HG03432 (cell line): ENCODE measurements around the gene RPL36.
"Not testable (repeated sequence)": the region's sequence is repeated elsewhere in the genome, so short reads cannot be mapped to it uniquely, and the experiment has no call there.

Source experiments
- ATAC-seq: cut with Tn5 transposase; IDR thresholded peaks from one replicate; pipeline ENCODE4 v1.9.1; 2021; ENCODE audit warnings: mild to moderate bottlenecking, moderate library complexity; ENCODE audit not compliant: unreplicated experiment

RPL36 gene

DNA sequence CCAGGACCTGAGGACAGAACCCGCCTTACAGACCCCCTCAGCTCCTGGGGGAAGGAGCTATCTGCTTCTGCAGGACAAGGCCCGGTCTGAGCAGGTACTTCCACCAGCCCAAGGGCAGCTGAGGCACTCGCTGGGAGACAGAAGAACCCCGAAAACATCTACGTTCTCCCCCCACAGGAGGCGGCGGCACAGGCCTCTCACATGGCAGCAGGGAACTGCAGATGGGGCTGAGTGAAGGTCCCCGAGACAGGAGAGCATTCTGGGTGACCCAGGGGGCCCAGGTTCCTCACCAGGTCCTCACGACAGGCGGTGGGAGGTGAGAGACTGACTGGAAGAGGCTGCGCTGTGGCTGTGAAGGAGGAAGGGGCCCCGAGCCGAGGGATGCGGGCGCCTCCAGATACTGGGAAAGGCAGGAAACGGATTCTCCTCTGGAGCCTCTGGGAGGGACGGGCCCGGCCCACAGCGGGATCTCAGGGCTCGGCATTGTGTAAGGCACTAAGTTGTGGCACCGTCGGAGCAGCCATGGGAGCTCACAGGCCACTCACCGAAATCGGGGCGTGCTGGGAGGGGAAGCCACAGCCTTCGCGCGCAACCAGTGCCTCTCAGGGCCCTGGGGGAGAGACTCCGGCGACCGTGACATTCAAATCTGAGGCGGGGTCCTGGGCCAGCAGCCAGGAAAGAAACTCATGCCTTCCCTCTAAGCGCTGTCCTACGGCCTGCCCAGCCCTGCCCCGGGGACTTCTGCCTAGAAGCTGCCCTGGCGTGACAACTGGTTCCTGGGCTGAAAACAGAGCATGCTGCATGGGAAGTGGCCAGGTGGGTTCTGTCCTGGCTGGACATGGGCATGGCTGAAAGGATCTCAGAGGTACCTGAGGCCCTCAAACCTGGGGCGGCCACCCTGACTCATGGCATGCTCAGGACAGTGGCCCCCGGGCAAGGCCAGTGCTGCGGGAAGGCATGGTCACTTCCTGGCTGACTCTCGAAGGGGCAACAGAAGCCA lies 14.0 kb downstream of the RPL36 start:
- no peak for ATAC-seq

DNA sequence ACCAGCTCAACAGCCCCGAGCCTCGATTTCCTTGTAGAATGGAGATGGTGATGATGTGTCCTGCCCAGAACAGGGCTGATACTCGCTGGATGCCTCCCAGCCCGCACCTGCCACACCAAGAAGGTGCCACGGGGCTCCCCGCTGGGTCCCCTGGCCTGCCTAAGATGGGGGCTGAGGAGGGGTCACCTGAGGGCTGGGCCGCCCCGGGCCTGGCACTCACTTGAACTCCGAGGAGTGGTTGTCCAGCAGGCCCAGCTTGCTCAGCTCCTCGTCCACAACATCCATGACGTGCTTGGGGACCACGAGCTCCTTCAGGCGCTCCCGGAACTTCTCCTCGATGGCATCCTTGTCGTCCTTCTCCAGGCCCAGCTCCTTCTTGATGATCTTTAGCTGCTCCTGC lies 15.5 kb downstream of the RPL36 start:
- ATAC-seq: no peak

DNA sequence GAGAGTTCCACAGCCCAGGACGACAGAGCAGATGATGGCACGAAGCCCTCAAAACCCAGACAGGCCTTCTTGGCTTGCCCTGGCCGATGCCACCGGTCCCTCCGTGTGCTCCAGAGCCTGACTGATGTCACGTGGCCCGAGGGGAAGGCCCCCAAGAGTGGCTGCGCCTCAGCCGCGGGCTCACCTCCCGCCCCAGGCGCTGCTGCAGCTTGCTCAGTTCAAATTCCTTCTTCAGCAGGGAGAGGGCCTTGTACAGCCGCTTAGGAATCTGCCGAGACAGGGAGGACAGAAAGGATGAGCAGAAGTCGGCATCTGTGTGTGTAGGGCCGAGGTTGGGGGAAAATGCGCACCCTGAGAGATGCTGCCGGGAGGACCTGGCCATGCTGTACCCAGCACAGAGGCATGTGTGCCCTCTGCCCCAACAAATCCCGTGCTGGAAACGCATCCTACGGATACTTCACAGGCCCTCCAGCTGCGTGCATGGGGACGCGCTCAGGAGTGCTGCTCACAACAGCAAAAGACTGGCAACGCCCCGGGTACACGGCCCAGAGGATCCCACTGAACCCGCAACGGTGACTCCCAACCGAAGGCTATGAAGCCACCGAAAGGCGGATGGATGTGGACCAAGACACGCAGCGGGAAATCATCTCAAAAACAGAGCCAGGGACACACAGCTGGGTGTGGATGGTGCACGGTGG lies 16.9 kb downstream of the RPL36 start:
- no peak for ATAC-seq

DNA sequence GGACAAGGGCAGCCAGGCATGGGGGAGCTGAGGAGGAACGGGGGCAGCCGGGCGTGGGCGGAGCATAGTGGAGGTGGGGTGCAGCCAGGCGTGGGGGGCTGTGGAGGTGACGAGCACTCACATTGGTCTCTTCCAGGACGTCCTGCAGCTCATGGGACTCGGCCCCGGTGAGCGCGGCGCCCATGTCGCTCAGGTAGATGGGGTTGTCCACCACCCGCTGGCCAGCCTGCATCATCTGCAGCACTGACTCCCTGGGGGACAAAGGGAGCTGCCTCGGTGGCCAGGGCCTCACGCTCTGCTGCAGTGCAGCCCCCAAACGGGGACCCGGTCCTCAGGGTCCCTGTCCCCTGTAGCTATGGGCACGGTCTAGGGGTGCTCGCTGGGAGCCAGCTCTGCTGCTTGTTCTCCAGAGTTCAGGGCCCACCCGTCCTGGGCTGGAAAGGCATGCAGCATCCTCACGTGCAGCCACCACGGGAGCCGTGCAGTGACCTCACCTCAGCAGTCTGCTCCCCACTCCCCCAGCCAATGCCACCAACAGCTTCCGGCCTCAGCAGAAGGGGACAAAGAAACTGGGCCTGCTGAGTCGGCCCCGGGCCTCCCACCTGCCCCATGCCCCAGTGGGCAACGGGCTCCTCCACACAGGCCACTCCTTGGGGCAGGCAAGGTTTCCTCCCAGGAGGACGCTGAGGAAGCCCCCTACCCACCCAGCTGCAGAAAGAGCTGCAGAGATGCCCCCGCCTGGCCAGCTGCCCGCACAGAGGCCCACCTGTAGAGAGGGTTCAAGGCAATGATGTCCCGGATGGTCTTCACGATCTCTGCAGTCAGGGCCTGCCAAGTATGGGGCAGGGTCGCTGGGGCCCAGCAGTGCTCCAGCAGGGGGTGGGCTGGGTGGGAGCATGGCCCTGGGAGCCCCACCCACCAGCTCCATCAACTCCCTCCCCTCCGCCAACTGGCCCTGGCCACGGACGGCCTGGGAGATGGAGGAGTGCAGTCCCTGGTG lies 17.8 kb downstream of the RPL36 start:
- no peak for ATAC-seq

DNA sequence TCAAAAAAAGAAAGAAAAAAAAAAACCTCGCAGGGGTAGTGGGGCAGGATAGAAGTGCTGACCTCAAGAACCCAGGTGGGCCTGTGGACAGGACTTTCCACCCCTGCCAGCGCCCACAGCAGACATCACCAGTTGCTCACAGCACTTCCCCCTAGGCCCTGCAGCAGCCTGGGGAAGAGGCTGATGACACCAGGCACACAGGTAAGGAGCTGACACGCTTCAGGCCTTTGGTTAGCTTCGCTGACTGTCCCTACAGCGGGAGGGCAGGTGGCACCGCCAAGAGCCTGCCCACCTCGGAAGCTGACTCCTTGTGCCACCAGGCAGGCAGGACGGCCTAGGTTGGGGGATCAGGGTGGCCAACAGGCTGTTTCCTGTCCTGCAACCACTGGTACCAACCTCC lies 20.9 kb downstream of the RPL36 start:
- ATAC-seq: no peak

DNA sequence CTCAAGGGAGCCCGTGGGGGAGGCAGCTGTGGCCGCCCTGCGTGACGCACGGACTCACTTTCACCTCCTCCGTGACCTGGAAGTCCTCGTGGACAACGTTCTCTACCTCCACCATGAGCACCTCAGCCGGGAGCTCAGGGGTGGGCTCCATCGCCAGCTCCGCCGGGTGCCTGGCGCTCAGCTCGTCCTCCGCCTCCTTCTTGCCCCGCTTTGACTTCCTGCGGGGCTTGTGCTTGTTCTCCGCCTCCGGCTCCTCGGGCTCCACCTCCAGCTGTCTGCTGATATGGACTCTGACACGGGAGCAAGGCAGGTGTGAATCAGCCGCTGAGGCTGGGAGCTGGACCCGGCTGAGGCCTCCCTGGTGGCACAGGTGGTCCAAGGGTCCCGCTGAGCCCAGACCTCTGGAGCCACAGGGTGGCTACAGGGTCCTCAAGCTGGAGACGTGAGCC lies 21.6 kb downstream of the RPL36 start:
- no peak for ATAC-seq

DNA sequence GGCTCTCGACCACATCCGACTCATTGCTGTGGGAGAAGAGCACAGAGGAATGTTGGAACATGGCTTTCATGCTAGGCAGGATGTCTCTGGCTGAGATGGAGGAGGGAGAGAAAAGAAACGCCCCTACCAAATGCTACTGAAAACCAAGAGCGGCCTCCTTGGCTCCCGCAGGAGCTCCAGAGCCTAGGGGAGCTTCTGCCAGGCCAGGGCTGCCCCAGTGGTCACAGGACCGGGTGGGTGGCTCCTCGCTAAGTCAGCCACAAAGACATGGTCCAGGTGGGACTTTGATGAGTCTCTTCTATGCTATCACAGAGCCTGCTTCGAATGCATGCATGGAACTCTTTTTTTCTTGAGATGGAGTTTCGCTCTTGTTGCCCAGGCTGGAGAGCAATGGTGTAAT lies 23.1 kb downstream of the RPL36 start:
- no peak for ATAC-seq

DNA sequence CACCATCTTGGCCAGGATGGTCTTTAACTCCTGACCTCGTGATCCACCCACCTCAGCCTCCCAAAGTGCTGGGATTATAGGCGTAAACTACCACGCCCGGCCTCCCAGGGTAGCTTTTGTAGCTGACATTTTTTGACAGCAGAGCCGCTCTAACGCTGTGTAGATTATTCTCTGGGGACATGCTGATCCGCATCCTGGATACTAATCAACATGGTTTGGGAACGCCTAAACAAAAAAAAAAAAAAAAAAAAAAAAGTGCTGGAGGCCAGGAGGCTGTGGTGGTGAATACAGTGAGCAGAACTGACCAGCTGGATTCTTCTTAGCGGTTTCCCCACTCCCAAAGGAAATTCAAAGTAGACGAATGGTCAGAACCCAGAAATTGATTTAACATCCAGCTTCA lies 24.7 kb downstream of the RPL36 start:
- ATAC-seq: no peak

DNA sequence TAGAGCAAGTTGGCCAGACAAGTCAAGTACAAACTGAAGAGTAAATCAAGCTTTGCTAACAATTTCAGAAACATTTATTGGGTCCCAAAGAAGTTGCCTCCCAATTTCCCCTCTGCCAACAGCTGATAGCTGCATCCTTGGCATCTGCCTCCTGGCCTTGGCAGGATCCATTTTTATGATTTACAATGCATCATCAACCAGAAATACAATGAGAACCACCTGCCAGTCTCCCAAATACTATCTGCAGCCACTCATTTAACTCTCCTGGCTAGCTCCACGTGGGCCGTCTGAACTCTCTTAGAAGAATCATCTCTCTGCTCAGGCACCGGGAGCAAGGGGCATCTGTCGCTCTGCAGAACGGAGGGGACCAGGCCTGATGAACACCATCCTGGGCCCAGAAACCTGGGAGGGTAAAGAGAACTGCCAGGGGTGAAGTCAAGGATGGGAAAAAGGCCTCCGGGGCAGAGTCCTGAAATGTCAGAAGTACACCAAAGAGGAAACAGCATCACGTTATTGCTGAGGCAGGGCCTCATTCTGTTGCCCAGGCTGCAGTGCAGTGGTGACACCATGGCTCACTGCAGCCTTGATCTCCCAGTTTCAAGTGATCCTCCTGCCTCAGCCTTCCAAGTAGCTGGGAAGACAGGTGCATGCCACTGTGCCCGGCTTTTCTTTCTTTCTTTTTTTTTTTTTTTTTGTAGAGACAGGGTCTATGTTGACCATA lies 27.3 kb downstream of the RPL36 start:
- ATAC-seq: no peak

DNA sequence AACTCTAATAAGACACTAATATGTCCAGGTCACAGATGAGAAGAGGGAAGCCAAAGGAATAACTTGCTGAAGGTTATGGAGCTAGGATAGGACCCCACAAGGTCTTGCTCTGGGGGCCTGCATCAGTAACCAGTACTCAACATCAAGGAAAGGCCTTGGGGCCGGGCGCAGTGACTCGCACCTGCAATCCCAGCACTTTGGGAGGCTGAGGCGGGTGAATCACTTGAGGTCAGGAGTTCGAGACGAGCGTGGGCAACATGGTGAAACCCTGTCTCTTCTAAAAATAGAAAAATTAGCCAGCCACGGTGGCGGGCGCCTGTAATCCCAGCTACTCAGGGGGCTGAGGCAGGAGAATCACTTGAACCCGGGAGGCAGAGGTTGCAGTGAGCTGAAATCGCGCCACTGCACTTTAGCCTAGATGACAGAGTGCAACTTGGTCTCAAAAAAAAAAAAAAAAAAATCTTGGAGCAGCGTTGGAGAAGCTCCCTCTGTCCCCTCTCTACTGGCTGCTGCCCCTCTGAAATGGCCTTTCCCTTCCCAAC lies 28.0 kb downstream of the RPL36 start:
- ATAC-seq: no peak

DNA sequence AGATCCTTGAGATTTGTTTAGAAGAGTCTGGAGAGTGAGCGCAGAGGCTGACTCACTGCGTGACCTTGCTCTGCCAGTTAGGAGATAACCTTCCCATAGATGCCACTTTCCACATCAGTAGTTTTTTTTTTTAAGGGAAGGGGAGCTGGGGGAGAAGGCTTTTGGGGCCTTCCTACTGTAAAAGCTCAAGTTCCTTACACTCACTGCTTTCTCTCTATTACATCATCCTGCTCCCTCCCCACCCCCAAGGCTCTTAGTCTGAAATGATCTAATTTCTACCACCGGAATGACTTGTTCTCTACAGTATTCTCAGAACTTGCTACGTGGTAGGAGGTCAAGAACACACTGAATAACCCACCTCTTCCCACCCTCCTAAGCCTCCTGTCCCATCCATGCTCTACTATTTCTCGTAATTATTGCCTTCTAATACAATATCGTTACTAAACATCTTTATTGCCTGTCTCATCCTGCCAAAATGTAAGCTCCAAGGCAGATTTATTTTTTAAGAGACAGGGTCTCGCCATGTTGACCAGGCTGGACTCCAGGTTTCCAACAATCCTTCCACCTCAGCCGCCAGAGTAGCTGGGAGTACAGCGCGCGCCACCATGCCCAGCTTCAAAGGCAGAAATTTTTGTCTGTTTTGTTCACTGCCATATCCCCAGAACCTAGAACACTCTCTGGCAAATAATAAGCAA lies 28.6 kb downstream of the RPL36 start:
- no peak for ATAC-seq

DNA sequence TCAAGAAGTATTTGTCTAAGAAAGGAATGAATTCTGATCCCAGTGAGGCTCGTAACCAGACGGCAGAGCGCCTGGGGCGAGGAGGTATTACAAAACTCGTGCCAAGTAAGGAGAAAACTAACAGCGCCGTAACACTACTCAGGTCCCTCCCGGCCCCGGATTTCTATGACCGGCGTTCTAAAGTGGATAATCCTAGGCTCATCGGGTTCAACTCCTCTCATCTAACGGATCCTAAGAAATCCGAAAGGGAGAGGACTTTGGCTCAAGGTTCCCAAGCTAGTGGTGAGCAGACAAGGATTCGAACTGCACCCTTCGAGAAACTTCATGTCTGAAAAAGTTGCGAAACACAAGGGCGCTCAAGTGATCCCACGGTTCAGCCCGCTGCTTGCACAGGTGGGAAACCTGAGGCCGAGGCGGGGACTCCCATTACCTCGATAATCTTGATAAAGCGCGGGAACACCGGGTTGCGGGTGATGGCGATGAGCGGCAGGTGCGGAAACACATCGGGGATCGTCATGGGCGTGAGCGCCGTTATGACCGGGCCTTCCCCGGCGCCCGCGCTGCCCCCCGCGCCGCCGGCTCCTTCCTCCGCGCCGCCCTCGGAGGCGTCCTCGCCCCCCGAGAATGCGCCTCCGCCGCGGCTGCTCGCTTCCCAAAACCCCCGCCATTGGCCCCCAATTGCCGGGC lies 29.3 kb downstream of the RPL36 start:
- no peak for ATAC-seq

DNA sequence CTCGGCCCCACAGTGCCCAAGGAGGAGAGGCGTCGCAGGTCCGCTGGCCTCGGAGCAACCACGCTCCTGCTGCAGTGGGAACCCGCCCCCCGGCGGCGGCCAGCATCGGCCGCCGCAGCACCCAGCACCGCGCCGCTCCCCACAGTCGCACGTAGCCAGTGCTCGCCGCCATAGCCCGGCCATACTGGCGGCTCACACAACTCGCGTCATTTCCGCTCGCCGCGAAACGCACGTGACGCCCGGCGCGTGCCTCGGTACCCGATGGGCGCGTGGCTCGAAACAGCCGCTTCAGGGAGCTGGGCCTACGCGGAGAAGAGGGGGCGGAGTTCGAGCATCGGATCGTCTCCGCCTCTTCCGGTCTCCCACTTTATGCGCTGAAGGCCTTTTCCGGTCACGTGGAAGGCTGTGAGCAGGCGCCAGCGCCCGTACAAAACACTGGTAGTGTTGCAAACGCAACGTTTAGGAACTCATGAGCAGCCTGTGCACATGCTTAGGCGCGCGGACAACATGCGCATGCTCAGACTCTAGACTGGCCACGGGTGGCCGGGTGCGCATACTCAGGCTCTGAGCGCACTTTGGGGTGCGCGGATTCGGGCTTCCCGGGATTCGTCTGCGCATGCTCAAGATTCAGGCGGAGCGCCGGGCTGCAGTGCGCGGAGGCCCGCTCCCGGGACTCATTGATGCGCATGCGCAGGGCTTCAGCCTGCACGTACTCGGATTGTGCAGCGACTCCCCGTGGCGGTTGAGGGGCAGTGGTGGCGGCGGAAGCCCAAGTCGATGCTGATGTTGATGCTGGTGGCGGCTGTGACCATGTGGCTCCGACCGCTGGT lies 30.1 kb downstream of the RPL36 start, which contains the start of the genes CATSPERD and LONP1:
Gene CATSPERD, plus strand, starts transcription at position 677 of the 830 bp plus-strand sequence. Its CDS starts 101 bp downstream, at position 778.
Gene LONP1, minus strand, starts transcription at position 186 of the 830 bp plus-strand sequence. Its CDS starts 14 bp downstream, at position 172.
- ATAC-seq: peak; percentile 80

DNA sequence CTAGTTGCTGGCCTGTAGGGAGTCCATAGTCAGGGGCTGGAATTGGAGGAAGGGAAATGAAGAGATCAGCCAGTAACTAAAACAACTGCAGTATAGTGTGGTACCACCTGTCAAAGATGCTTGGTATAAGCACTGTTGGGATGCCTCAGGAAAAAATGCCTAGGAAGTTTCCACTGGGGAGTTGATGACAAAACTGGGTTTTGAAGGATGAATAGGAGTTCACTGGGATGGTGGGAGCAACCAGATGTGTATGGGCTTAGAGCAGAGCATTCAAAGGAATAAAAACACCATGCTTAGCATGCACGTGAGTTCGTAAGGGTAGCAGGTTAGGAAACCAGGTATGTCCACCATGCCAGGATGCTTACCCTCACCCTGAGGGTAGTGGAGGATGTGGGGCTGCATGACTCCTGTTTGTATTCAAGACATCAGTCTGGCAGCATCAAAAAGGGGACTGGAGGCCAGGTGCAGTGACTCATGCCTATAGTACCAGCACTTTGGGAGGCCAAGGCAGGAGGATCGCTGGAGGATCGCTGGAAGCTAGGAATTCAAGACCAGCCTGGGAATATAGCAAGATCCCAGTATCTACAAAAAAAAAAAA lies 37.5 kb downstream of the RPL36 start:
- ATAC-seq: no peak

DNA sequence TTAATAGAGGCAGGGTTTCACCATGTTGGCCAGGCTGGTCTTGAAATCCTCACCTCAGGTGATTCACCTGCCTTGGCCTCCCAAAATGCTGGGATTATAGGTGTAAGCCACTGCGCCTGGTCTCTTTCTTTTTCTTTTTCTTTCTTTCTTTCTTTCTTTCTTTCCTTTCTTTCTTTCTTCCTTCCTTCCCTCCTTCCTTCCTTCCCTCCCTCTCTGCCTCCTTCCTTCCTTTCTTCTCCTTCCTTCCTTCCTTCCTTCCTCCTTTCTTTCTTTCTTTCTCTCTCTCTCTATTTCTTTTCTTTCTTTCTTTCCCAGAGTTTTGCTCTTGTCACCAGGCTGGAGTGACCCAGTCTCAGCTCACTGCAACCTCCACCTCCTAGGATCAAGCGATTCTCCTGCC lies 43.1 kb downstream of the RPL36 start:
- ATAC-seq: not testable (repeated sequence)

DNA sequence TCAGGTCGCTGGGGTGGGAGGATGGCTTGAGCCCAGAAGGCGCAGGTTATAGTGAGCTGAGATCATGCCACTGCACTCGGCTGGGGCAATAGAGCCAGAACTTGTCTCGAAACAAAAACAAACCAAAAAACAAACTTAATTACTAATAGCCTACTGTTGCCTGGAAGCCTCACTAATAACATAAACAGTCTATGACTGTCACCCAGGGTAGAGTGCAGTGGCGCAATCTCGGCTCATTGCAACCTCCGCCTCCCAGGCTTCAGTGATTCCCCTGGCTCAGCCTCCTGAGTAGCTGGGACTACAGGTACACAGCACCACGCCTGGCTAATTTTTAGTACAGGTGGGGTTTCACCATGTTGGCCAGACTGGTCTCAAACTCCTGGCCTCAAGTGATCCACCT lies 48.3 kb downstream of the RPL36 start:
- ATAC-seq: no peak
